Measurements from ENCODE around the gene PIGL. TPM values are rescaled to one million over a fixed set of nuclear protein-coding genes. Genes with fewer than 3 reads are reported as not detected.

Gene PIGL
- total RNA-seq, 1 donor from 2014 or later, result 29.5 TPM

DNA sequence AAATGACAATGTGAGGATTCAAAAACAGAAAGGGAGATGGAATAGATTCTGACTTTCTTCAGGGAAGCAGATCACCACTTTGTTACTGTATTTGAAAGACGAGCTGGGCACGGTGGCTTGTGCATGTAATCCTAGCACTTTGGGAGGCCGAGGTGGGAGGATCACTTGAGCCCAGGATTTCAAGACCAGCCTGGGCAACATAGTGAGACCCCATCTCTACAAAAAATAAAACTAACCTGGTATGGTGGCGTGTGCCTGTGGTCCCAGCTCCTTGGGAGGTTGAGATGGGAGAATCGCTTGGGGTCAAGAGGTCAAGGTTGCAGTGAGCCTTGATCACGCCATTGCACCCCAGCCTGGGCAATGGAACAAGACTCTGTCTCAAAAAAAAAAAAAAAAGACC is 34.0 kb downstream of the PIGL start:
- no peak for ATAC-seq
- TF ChIP-seq, protein P1, sequence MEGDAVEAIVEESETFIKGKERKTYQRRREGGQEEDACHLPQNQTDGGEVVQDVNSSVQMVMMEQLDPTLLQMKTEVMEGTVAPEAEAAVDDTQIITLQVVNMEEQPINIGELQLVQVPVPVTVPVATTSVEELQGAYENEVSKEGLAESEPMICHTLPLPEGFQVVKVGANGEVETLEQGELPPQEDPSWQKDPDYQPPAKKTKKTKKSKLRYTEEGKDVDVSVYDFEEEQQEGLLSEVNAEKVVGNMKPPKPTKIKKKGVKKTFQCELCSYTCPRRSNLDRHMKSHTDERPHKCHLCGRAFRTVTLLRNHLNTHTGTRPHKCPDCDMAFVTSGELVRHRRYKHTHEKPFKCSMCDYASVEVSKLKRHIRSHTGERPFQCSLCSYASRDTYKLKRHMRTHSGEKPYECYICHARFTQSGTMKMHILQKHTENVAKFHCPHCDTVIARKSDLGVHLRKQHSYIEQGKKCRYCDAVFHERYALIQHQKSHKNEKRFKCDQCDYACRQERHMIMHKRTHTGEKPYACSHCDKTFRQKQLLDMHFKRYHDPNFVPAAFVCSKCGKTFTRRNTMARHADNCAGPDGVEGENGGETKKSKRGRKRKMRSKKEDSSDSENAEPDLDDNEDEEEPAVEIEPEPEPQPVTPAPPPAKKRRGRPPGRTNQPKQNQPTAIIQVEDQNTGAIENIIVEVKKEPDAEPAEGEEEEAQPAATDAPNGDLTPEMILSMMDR (IDR thresholded peaks at IDR 0.05), result no peak
- no peak overlapping the region for H3K27ac ChIP-seq

DNA sequence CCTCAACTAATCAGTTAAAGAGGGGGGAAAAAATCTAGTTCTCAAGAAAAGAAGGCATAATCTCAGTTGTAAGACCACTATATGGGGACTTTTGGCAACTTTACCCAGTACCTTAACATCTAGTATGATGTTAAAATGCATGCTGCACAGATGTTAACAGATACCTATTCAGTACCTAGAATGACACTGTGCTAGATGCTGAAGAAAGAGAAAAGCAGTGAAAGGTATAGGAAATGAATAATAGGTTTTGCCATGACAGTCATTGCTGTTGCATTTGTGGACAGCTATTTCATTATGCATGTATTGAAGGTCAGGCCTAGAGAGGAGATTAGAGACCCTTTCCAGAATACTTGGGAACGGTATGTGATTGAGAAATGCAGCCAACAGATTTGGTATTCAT is 34.5 kb downstream of the PIGL start:
- peaks cover 19% of the 10 kb centered on the region for H3K4me1 ChIP-seq
- TF ChIP-seq, protein P1 (IDR thresholded peaks at IDR 0.05), result no peak
- H3K4me3 ChIP-seq, result no peak overlapping the region
- intact Hi-C loops (cut with DNase I), result no loop called here
- no peak overlapping the region for H3K27ac ChIP-seq
- H3K27me3 ChIP-seq, result no peaks in the 10 kb centered on the region
- DNase-seq, result no peak
- H3K9me3 ChIP-seq, result no peaks in the 10 kb centered on the region
- no peaks in the 10 kb centered on the region for H3K36me3 ChIP-seq
- ATAC-seq, result no peak

More for the DNA sequence above, 34.0 kb downstream of the PIGL start:
- Histone ChIP-seq H3K27me3 (no peaks in the 10 kb centered on the region), H3K36me3 (no peaks in the 10 kb centered on the region), H3K4me3 (no peak overlapping the region), H3K9me3 (no peaks in the 10 kb centered on the region), H3K4me1 (peaks cover 14% of the 10 kb centered on the region)
- DNase-seq, result no peak
- intact Hi-C loops (cut with DNase I), result no loop called here

DNA sequence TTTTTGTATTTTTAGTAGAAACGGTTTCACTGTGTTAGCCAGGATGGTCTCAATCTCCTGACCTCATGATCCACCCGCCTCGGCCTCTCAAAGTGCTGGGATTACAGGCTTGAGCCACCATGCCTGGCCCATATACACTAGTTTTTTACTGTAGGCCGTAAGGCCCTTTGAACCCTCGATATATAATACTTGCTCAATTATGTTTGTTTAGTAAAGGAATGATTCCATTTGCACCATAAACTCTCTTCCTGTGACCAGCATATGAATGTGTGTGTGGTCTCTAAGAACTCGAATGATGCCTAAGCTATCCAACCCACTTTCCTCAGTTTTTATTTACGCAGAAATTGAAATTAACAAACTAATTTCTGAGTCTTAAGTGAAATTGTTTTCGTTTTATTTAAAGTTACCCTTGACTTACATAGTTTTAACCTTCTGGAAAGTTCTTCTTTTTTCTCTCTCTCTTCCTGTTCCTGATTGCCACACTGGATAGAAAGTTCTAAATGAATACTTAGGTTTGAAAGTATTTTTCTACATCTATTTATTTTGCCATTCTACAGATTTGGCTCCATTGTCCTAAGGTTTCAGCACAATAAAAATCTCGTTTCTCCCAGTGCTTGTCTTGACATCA is 37.9 kb downstream of the PIGL start:
- Histone ChIP-seq H3K4me3 (no peak overlapping the region), H3K36me3 (no peaks in the 10 kb centered on the region), H3K4me1 (peaks cover 21% of the 10 kb centered on the region), H3K27ac (peak overlapping the region; percentile 28), H3K9me3 (no peaks in the 10 kb centered on the region), H3K27me3 (no peaks in the 10 kb centered on the region)
- intact Hi-C loops (cut with DNase I), result no loop called here
- no peak for ATAC-seq
- TF ChIP-seq, protein P1 (IDR thresholded peaks at IDR 0.05), result no peak
- no peak for DNase-seq

DNA sequence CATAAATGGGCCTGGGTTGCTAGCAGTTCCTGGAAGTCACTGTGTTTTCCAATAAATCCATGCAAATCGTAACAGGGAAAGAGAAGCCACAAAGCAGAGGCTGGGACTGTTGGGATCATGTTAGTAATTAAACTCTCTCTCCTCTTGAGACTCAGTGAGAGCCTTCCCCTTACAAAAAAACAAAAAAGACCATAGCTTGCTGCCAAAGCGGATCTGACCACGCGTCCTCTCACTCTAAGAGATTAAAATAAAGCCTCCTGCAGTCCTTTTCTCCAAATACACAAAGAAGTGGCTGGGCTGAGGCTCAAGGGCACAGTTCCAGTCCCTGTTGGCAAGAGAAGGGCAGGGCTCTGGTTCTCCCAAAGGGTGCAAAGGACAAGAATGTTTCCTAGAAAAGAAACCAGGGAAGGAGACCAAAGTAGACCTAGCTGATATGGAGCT is 38.5 kb downstream of the PIGL start:
- DNase-seq (no peak), ATAC-seq (peak; percentile 77)
- H3K9me3 ChIP-seq, result no peaks in the 10 kb centered on the region
- no peaks in the 10 kb centered on the region for H3K27me3 ChIP-seq
- TF ChIP-seq, protein P1 (IDR thresholded peaks at IDR 0.05), result no peak
- H3K4me3 ChIP-seq, result peak overlapping the region; percentile 1
- intact Hi-C loops (cut with DNase I), result no loop called here
- peak overlapping the region; percentile 28 for H3K27ac ChIP-seq
- no peaks in the 10 kb centered on the region for H3K36me3 ChIP-seq
- peaks cover 21% of the 10 kb centered on the region for H3K4me1 ChIP-seq

DNA sequence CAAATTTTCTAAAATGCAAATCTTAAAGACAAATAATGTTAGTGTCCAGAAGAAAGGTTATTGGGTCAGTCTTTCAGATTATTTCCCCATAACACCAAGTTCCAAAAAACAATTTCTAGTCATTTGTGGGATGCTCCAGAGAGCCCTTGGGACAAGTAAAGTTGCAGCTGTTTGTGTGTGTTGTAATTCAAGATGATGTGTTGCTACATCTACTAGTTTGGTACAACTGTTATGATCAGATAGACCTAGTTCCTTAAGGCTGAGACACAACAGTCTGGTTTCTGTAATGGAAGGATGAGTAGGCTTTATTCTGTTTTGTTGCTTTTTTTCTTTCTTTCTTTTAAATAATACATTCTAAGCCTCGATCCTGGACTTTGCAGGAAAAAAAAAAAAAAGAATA is 41.9 kb downstream of the PIGL start:
- DNase-seq (no peak), ATAC-seq (peak; percentile 67)
- Histone ChIP-seq H3K27ac (peak overlapping the region; percentile 65), H3K9me3 (no peaks in the 10 kb centered on the region), H3K4me1 (peaks cover 21% of the 10 kb centered on the region), H3K27me3 (no peaks in the 10 kb centered on the region), H3K36me3 (no peaks in the 10 kb centered on the region), H3K4me3 (no peak overlapping the region)
- intact Hi-C loops (cut with DNase I), result no loop called here
- TF ChIP-seq, protein P1 (IDR thresholded peaks at IDR 0.05), result no peak

DNA sequence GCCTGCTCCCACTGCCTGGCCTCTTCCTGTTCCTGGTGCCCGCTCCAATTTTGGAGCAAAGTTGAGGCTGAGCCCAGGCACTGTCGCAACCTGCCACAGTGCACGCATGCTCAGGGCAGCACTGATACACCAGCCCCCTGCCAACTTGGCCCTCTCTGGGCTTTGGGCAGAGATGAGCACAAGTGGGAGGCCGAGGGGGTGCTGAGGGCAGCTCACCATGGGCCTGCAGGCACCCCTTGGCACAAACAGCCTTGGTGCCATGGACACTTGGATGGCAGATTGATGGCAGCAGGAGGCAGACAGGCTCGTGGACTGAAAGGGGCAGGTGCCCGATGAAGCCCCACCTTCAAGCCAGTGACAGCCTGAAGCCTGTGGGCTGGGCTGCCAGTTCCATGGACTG is 42.9 kb downstream of the PIGL start:
- peak overlapping the region; percentile 65 for H3K27ac ChIP-seq
- intact Hi-C loops (cut with DNase I), result no loop called here
- peaks cover 18% of the 10 kb centered on the region for H3K4me1 ChIP-seq
- TF ChIP-seq, protein P1 (IDR thresholded peaks at IDR 0.05), result no peak
- H3K36me3 ChIP-seq, result no peaks in the 10 kb centered on the region
- ATAC-seq, result peak; percentile 59
- H3K4me3 ChIP-seq, result no peak overlapping the region
- H3K9me3 ChIP-seq, result no peaks in the 10 kb centered on the region
- H3K27me3 ChIP-seq, result no peaks in the 10 kb centered on the region
- DNase-seq, result no peak
